Fibroblast of upper back skin (primary cell): Measurements from ENCODE around the gene VSIG10L2.
"Not testable (repeated sequence)": the region's sequence is repeated elsewhere in the genome, so short reads cannot be mapped to it uniquely, and the experiment has no call there.

Source experiments
- DNase-seq: peaks from one replicate; pipeline ENCODE4 v3.0.0-alpha.2; 2013

Gene VSIG10L2

GRCh38 chr11:125945797-125946520 lies at the start of gene VSIG10L2:
TSS of gene VSIG10L2 (plus strand) at chr11:125946044. CDS start at chr11:125946056, 12 bp downstream.
- no peak for DNase-seq

GRCh38 chr11:125901872-125902271 lies 44.0 kb upstream of the VSIG10L2 start:
- no peak for DNase-seq

- DNase-seq: no peak
Measured at GRCh38 chr11:125902277-125902926, 43.4 kb upstream of the VSIG10L2 start.

- DNase-seq: peak; percentile 77
Measured at GRCh38 chr11:125902927-125903710, 42.7 kb upstream of the VSIG10L2 start, which contains the start of gene PUS3. TSS of gene PUS3 (minus strand) at chr11:125903206. CDS start at chr11:125896284, 6,922 bp downstream.

GRCh38 chr11:125903711-125904659 lies 41.9 kb upstream of the VSIG10L2 start, which contains the start of gene DDX25:
TSS of gene DDX25 (plus strand) at chr11:125904508. CDS start at chr11:125904518, 10 bp downstream.
- no peak for DNase-seq

- no peak for DNase-seq
Measured at GRCh38 chr11:125904678-125905077, 41.2 kb upstream of the VSIG10L2 start.

- DNase-seq: no peak
Measured at GRCh38 chr11:125910226-125910849, 35.5 kb upstream of the VSIG10L2 start.

- not testable (repeated sequence) for DNase-seq
Measured at GRCh38 chr11:125914601-125915000, 31.2 kb upstream of the VSIG10L2 start.

- no peak for DNase-seq
Measured at GRCh38 chr11:125916683-125917347, 29.0 kb upstream of the VSIG10L2 start.

GRCh38 chr11:125918140-125918840 lies 27.6 kb upstream of the VSIG10L2 start:
- no peak for DNase-seq

GRCh38 chr11:125921042-125921441 lies 24.8 kb upstream of the VSIG10L2 start:
- no peak for DNase-seq

GRCh38 chr11:125922156-125922555 lies 23.7 kb upstream of the VSIG10L2 start:
- DNase-seq: no peak

GRCh38 chr11:125923012-125923579 lies 22.7 kb upstream of the VSIG10L2 start:
- DNase-seq: peak; percentile 66

GRCh38 chr11:125923633-125924032 lies 22.2 kb upstream of the VSIG10L2 start:
- no peak for DNase-seq

GRCh38 chr11:125924384-125925007 lies 21.3 kb upstream of the VSIG10L2 start:
- no peak for DNase-seq

GRCh38 chr11:125925247-125925740 lies 20.6 kb upstream of the VSIG10L2 start:
- no peak for DNase-seq

GRCh38 chr11:125925804-125926203 lies 20.0 kb upstream of the VSIG10L2 start:
- DNase-seq: no peak

GRCh38 chr11:125926682-125927081 lies 19.2 kb upstream of the VSIG10L2 start:
- DNase-seq: no peak

- no peak for DNase-seq
Measured at GRCh38 chr11:125929445-125930075, 16.3 kb upstream of the VSIG10L2 start.
